GM18526 (cell line): ENCODE measurements around the gene GPR108.

Source experiments
- POLR2A ChIP-seq: IDR thresholded peaks from 3 replicates; pipeline ENCODE4 v1.6.1; 2011; ENCODE audit not compliant: insufficient read length; ENCODE audit errors: extremely low read depth

The GPR108 gene

DNA sequence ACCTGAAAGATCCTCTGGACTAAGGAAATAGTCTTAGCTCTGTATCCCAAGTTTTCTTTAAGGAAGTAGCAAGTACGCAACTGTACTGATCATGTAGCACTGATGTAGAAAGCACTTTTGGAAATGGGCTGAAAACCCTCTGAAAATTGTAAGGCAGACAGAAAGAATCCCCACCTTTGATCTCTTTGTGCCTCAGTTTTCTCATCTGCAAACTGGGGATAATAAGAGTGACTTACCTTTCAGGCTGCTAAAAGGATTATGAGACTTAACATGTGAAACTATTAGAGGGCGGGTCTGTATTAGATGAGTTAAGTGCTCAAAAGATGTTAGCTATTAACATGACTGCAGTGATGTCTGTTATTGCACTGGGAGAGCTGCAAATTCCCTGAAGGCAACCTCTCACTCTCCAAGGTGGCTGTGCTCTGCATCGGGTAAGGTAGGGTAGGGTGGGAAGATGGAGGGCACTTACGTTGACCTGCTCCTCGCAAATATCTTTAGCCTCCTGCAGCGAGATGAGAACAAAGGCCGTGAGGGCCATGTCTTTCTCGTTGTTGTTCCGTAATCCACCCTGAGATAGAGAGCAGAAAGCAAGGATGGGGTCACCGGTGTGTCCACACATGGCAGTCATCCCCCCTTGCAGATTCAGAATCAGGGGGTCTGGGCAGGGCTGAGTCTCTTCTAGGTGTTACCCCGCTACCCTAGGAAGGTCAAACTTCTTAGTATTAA, 47.1 kb downstream of the GPR108 start:
- TF ChIP-seq POLR2A = no peak

DNA sequence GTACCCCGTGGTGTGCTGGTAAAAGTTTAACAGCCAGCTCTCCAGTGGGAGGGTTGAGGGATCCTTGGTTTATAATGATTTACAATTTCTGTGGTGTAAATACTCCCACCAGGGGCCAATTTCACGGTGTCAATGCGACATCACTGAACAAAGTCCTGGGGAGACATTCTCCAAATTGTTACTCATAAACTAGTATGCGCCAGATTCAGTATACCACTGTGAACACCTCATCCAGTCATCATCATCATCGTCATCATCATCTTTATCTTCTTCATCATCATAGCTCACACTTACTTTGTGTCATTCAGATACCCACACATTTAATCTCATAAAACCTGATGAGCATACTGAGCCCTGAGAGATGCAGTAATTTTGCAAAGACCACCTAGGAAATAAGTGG, 50.3 kb downstream of the GPR108 start:
- no peak for TF ChIP-seq POLR2A

- TF ChIP-seq POLR2A = no peak
These were observed 50.8 kb downstream of the GPR108 start for GRCh38 chr19:6686628-6686975.

DNA sequence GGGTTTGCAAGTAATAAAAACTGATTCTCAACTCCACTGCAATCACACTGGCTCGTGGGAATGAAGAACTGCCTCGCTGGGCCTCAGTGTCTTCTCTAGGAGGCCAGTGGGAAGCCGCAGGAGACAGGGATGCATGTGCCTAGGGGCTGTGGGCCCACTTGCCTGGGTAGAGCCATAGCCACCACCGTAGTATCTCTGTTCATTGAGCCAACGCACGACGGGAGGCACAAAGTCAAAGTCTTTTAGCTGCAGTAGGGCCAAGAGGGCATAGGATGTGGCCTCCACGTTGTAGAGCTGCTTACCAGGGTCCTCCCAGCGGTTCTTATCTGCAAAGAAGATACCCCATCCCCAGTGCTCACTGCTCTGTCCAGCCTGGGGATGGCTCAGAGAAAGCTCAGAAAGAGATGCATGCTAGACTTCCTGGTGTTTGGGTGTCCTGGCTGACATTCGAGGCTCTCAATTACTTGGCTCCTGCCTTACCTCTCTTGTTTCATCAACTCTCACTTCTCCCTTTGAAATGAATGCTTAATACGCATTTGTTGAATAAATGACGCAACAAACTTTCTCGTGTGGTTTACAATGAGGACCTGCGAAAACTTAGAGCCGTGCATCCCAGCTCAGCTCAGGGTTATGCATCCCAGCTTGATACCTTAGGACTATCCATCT, 51.3 kb downstream of the GPR108 start:
- TF ChIP-seq POLR2A = no peak

DNA sequence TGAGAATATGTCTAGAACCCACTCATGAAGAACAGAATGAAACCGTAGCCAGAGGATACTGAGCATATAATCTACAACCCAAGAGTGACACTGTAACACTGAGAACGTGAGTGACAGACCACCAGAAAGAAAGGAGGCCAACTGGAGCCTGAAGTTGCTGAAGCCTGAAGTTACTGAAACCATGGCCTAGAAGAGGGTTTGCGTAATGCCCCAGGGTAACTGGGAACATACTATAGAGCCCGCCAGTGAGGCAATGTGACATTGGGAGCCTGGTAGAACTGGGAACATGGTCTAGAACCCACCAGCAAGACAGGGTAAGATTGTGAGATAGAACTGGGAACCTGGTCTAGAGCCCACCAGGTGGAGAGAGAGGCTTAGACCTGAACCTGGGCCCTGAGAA, 51.9 kb downstream of the GPR108 start:
- no peak for TF ChIP-seq POLR2A

GRCh38 chr19:6683971-6684370, 53.4 kb downstream of the GPR108 start:
- no peak for TF ChIP-seq POLR2A

- TF ChIP-seq POLR2A = no peak
These were observed 54.7 kb downstream of the GPR108 start for GRCh38 chr19:6682607-6683128.

GRCh38 chr19:6680141-6680540, 57.2 kb downstream of the GPR108 start:
- no peak for TF ChIP-seq POLR2A
